ENCODE results near the gene SPATS1. TPM values are rescaled to one million over a fixed set of nuclear protein-coding genes. Genes with fewer than 3 reads are reported as not detected.

The SPATS1 gene
- total and polyA plus RNA-seq, 2 of the 4 experiments (the other 2 are of a cell fraction): not detected

DNA sequence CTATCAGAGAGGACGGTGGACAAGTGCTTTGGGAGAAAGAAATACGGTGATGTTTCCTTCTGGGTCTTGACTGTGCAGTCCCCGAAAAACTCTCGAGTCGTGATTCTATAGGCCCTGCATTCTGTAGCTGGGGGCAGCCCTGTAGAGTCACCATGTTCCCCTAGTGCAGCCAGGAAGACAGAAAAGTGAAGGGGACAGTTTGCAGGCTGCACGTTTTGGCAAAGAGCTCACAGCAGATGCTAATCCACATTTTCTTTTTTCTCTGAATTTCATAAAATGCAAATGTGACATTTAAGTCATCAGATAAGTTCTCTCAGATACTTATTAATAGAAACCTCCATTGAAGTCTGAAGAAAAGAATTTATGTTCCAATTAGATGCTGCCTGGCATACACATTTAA, 19.5 kb downstream of the SPATS1 start:
- ATAC-seq (ENCODE audit: low read depth) (no peak), DNase-seq (no peak)
- H3K4ac ChIP-seq (ENCODE audit: low read depth, low read length): no peak overlapping the region
- H3K56ac ChIP-seq (ENCODE audit: extremely low read depth, insufficient read depth, low read length): no peak overlapping the region
- no peak overlapping the region for H3K27ac ChIP-seq (ENCODE audit: insufficient read depth, low read length)
- WGBS, 2 experiments (ENCODE audit: extremely low coverage in 2 of 2, insufficient read length in 1 of 2): 74% methylated on average over 3 of the region's 6 CpGs; no CpG with 5 or more reads in 1 of the 2 experiments
- H3K4me1 ChIP-seq (ENCODE audit: control insufficient read depth, insufficient read depth, low read length): no peaks in the 10 kb centered on the region
- BruUV-seq (replicated peaks): no TSS peak
- no peak overlapping the region for H4K5ac ChIP-seq (ENCODE audit: low read depth, low read length)
- no peak overlapping the region for H4K91ac ChIP-seq (ENCODE audit: insufficient read depth, low read depth, low read length)
- H3K36me3 ChIP-seq (ENCODE audit: control insufficient read depth, insufficient read depth, low read length): no peaks in the 10 kb centered on the region
- intact Hi-C loops (cut with micrococcal nuclease): no loop called here
- no peak overlapping the region for H3K4me2 ChIP-seq (ENCODE audit: low read depth, low read length)
- no peak overlapping the region for H3K18ac ChIP-seq (ENCODE audit: low read depth, low read length)
- TF ChIP-seq MXI1 (IDR thresholded peaks at IDR 0.05; ENCODE audit: borderline replicate concordance, low read depth, low read length) (no peak), POLR2A (IDR thresholded peaks at IDR 0.05; ENCODE audit: low read depth, low read length) (no peak), FOS (IDR thresholded peaks at IDR 0.05; ENCODE audit: low read depth, low read length) (no peak), RCOR1 (IDR thresholded peaks at IDR 0.05; ENCODE audit: insufficient replicate concordance, low read length) (no peak), RFX5 (IDR thresholded peaks at IDR 0.05; ENCODE audit: low read depth, low read length) (no peak)
- no peaks in the 10 kb centered on the region for H4K20me1 ChIP-seq (ENCODE audit: insufficient read depth, low read length)
- POLR2A ChIA-PET (ENCODE audit: unreplicated experiment): no interaction called here
- in situ Hi-C loops (cut with MboI; ENCODE audit: low sequenced_read_pairs): no loop called here
- no peaks in the 10 kb centered on the region for H3K9me1 ChIP-seq (ENCODE audit: insufficient read depth, low read length)
- H4K8ac ChIP-seq (ENCODE audit: low read depth in 2 of 2, low read length in 2 of 2): no peak overlapping the region
- H2BK20ac ChIP-seq (ENCODE audit: low read depth, low read length): no peak overlapping the region
- H2BK5ac ChIP-seq (ENCODE audit: low read depth, low read length, poor library complexity, severe bottlenecking): no peak overlapping the region
- no peak overlapping the region for H3K23ac ChIP-seq (ENCODE audit: low read depth, low read length)
- no peak overlapping the region for H2AFZ ChIP-seq (replicated peaks; ENCODE audit: low read length, poor library complexity)
- no peak overlapping the region for H3K9ac ChIP-seq (ENCODE audit: low read depth, low read length)
- H3K9me3 ChIP-seq (ENCODE audit: control insufficient read depth, insufficient read depth, low read length): no peaks in the 10 kb centered on the region
- H3K4me3 ChIP-seq (ENCODE audit: insufficient read depth, low read depth, low read length): no peak overlapping the region
- no peak overlapping the region for H3K14ac ChIP-seq (replicated peaks; ENCODE audit: low read depth, low read length)
- CTCF ChIA-PET: no interaction called here
- dilution Hi-C loops (cut with HindIII; ENCODE audit: low sequenced_read_pairs, unreplicated experiment): no loop called here
- H3K79me1 ChIP-seq (ENCODE audit: low read depth in 1 of 2, low read length in 2 of 2): no peaks in the 10 kb centered on the region
- H2AK9ac ChIP-seq (replicated peaks; ENCODE audit: low read depth, low read length, poor library complexity): no peak overlapping the region
- peaks cover 27% of the 10 kb centered on the region for H3K27me3 ChIP-seq (ENCODE audit: control insufficient read depth, insufficient read depth, low read length)
- H2AK5ac ChIP-seq (ENCODE audit: low read depth, low read length): no peak overlapping the region
- no peak overlapping the region for H2BK120ac ChIP-seq (ENCODE audit: low read depth, low read length)
- H2BK15ac ChIP-seq (ENCODE audit: low read depth, low read length): no peak overlapping the region
